CD4-positive, alpha-beta T cell (primary cell): ENCODE data around the gene PTPRD. TPM values are rescaled to one million over a fixed set of nuclear protein-coding genes. Genes with fewer than 3 reads are reported as not detected.

ENCODE experiments used
- ATAC-seq: fragments of 200-7000 bp; cut with Tn5 transposase; one replicate; pipeline ENCODE4 v1.10.0; 2022; ENCODE audit warnings: mild to moderate bottlenecking; ENCODE audit not compliant: poor library complexity
- CTCF ChIA-PET: fragments of 350-600 bp; sonication (Branson Sonifier 250); formaldehyde crosslinking; loops from one replicate; lab custom pipeline; 2021; ENCODE audit warnings: antibody characterized with exemption, inconsistent platforms; lab: Charles Lee
- POLR2A ChIA-PET: fragments of 350-600 bp; sonication (Branson Sonifier 250); formaldehyde crosslinking; loops from one replicate; lab custom pipeline; 2021; ENCODE audit warnings: antibody characterized with exemption, inconsistent platforms; lab: Charles Lee
- DNase-seq, 14 experiments: peaks; one replicate each; pipeline ENCODE4 v3.0.0-alpha.2; 2013 to 2020; ENCODE audit warnings: mixed read lengths in 2 of 14
- H3K27ac ChIP-seq, 2 donors: one replicate each; pipeline versions ENCODE4 v1.5.1 to v1.7.0; 2013; ENCODE audit warnings: low read length in 2 of 2, low read depth in 1 of 2, mild to moderate bottlenecking in 1 of 2
- H3K27me3 ChIP-seq, 2 experiments: 1 replicate in 1 of 2; 2 replicates in 1 of 2; pipeline versions ENCODE4 v1.6.1 to v1.7.0; 2013; ENCODE audit warnings: low read length in 2 of 2, control low read depth in 1 of 2, mild to moderate bottlenecking in 1 of 2, moderate library complexity in 1 of 2; ENCODE audit not compliant: insufficient read depth in 2 of 2, control insufficient read depth in 1 of 2
- H3K36me3 ChIP-seq: one replicate; pipeline ENCODE4 v1.6.1; 2013; ENCODE audit warnings: low read length, control low read depth; ENCODE audit not compliant: insufficient read depth
- H3K4me1 ChIP-seq: one replicate; pipeline ENCODE4 v1.6.1; 2013; ENCODE audit warnings: low read length, control low read depth; ENCODE audit not compliant: insufficient read depth
- H3K4me3 ChIP-seq: one replicate; pipeline ENCODE4 v1.5.1; 2013; ENCODE audit warnings: mild to moderate bottlenecking, low read length, moderate library complexity
- H3K9me3 ChIP-seq, 2 experiments: 1 replicate in 1 of 2; 2 replicates in 1 of 2; pipeline versions ENCODE4 v1.6.1 to v1.7.0; 2013; ENCODE audit warnings: low read length in 2 of 2, mild to moderate bottlenecking in 2 of 2, control low read depth in 1 of 2, moderate library complexity in 1 of 2; ENCODE audit not compliant: control insufficient read depth in 1 of 2, insufficient read depth in 1 of 2
- H3K27ac Mint-ChIP-seq: one replicate; pipeline ENCODE4 v1.8.0; 2020; ENCODE audit warnings: mixed read lengths
- H3K27me3 Mint-ChIP-seq: one replicate; pipeline ENCODE4 v1.8.0; 2021; ENCODE audit warnings: mixed read lengths
- H3K36me3 Mint-ChIP-seq: one replicate; pipeline ENCODE4 v1.8.0; 2021; ENCODE audit warnings: low read depth, mixed read lengths
- H3K4me1 Mint-ChIP-seq: one replicate; pipeline ENCODE4 v1.8.0; 2021; ENCODE audit warnings: low read depth, mixed read lengths
- H3K4me3 Mint-ChIP-seq: one replicate; pipeline ENCODE4 v1.8.0; 2020; ENCODE audit warnings: mild to moderate bottlenecking, mixed read lengths
- H3K9me3 Mint-ChIP-seq: one replicate; pipeline ENCODE4 v1.8.0; 2020; ENCODE audit warnings: mixed read lengths
- intact Hi-C, 2 experiments: fragments of 100-400 bp; cut with DNase I in 1 of 2; cut with micrococcal nuclease in 1 of 2; formaldehyde crosslinking; loops; one replicate each; pipeline versions ENCODE4 v1.15.1 to v1.9.0; 2023 to 2025; cut with DNase I, micrococcal nuclease
- total RNA-seq, 174 experiments: library from RNA in 2 of 174; stranded (reverse) in 2 of 174; gene quantifications; one replicate each; pipeline ENCODE4 v1.2.3 and lab custom pipeline; 2021 to 2026
- TF ChIP-seq, protein P1 (sequence below): fragments of 200-600 bp; IDR thresholded peaks from one replicate; pipeline ENCODE4 v1.8.0; 2022; ENCODE audit warnings: antibody characterized with exemption, mild to moderate bottlenecking

The PTPRD gene
- total RNA-seq, 2 experiments from 2014 or later: not detected

DNA sequence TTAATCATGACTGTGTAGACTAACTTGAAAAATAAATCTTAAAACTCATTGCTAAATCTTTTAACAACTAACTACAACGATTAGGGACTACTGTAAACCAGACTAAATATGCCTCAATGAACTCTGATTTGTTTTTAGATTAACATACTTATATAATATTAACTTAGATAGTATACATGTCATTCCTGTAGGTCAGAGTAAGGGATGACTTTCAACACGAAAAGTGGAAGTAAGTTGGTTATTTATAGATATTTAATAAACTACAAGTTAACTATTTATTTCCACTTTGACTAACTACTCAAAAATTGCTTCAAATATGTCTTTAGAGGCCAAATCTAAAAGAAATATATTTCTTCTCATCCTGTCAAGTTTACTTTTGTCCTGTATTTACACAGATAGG lies 795.6 kb downstream of the PTPRD start:
- ChIA-PET POLR2A (no interaction called here), CTCF (no interaction called here)
- no peak for ATAC-seq
- no peaks in the 10 kb centered on the region for H3K4me1 ChIP-seq
- H3K27me3 ChIP-seq: no peaks in the 10 kb centered on the region
- H3K4me3 ChIP-seq: no peak overlapping the region
- Mint-ChIP-seq H3K27ac (no peak overlapping the region), H3K9me3 (peaks cover 18% of the 10 kb centered on the region), H3K27me3 (no peaks in the 10 kb centered on the region), H3K4me1 (no peaks in the 10 kb centered on the region), H3K4me3 (no peak overlapping the region), H3K36me3 (no peaks in the 10 kb centered on the region)
- H3K36me3 ChIP-seq: no peaks in the 10 kb centered on the region
- no peak overlapping the region for H3K27ac ChIP-seq
- peaks cover 0 to 4% of the 10 kb centered on the region in 2 experiments for H3K9me3 ChIP-seq
- intact Hi-C loops: no loop called here
- TF ChIP-seq, protein P1, sequence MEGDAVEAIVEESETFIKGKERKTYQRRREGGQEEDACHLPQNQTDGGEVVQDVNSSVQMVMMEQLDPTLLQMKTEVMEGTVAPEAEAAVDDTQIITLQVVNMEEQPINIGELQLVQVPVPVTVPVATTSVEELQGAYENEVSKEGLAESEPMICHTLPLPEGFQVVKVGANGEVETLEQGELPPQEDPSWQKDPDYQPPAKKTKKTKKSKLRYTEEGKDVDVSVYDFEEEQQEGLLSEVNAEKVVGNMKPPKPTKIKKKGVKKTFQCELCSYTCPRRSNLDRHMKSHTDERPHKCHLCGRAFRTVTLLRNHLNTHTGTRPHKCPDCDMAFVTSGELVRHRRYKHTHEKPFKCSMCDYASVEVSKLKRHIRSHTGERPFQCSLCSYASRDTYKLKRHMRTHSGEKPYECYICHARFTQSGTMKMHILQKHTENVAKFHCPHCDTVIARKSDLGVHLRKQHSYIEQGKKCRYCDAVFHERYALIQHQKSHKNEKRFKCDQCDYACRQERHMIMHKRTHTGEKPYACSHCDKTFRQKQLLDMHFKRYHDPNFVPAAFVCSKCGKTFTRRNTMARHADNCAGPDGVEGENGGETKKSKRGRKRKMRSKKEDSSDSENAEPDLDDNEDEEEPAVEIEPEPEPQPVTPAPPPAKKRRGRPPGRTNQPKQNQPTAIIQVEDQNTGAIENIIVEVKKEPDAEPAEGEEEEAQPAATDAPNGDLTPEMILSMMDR: no peak
- DNase-seq: no peak

DNA sequence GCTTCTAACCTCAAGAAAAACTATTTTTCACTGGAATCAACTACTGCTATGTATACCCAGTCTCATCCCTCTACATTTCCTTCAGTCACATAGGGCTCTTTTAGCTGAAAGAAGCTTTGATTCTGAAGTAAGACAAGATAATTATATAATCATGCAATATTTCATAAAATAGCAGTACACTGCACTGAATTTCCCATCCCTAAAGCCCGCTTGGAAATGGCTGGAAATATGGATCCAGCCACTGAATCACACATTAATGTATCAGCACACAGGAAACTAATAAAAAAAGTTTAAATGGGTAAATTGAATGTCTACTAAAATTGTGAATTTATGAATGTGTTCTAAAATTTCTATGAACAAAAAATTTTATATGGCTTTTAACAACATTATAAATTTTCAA lies 808.7 kb downstream of the PTPRD start:
- no peaks in the 10 kb centered on the region for H3K9me3 Mint-ChIP-seq
- Histone ChIP-seq H3K9me3 (no peaks in the 10 kb centered on the region), H3K4me3 (no peak overlapping the region), H3K27ac (no peak overlapping the region), H3K27me3 (no peaks in the 10 kb centered on the region), H3K4me1 (no peaks in the 10 kb centered on the region), H3K36me3 (no peaks in the 10 kb centered on the region)
- no peaks in the 10 kb centered on the region for H3K4me1 Mint-ChIP-seq
- ChIA-PET POLR2A (interaction anchor here (0.7 kb wide), 1 partner anchor 32 kb away, joined by 3 read pairs; no protein-coding TSS in a partner anchor), CTCF (interaction anchor here (0.6 kb wide), 1 partner anchor 38 kb away, joined by 3 read pairs; no protein-coding TSS in a partner anchor)
- no peaks in the 10 kb centered on the region for H3K27me3 Mint-ChIP-seq
- TF ChIP-seq, protein P1: no peak
- H3K27ac Mint-ChIP-seq: no peak overlapping the region
- no peak for DNase-seq
- no peaks in the 10 kb centered on the region for H3K36me3 Mint-ChIP-seq
- no peak overlapping the region for H3K4me3 Mint-ChIP-seq
- ATAC-seq: no peak
- intact Hi-C loops: no loop called here

DNA sequence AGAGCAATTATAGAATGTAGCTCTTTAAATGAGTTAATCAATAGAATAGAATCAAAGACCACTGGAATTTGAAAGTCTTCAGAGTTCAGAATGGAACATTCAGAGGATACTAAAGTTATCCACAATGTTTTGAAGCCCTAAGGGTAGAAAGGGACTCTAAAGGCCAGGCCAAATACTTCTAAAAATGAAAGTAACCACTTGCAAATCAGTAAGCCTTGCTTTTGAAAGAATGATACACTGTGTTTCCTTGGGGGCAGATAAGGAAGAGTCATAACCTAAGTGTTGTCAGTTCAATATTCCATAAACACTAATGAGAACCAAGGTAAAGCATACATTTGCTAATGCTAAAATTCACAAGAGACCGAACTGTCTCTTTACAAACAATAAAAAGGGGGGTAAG lies 813.5 kb downstream of the PTPRD start:
- POLR2A ChIA-PET: no interaction called here
- no peak overlapping the region for H3K27ac ChIP-seq
- H3K9me3 Mint-ChIP-seq: no peaks in the 10 kb centered on the region
- peaks cover 0 to 3% of the 10 kb centered on the region in 2 experiments for H3K9me3 ChIP-seq
- H3K4me1 ChIP-seq: no peaks in the 10 kb centered on the region
- H3K4me1 Mint-ChIP-seq: no peaks in the 10 kb centered on the region
- CTCF ChIA-PET: no interaction called here
- no peak overlapping the region for H3K4me3 ChIP-seq
- TF ChIP-seq, protein P1: no peak
- H3K4me3 Mint-ChIP-seq: no peak overlapping the region
- intact Hi-C loops: no loop called here
- no peak overlapping the region for H3K27ac Mint-ChIP-seq
- no peaks in the 10 kb centered on the region for H3K36me3 ChIP-seq
- H3K27me3 ChIP-seq: no peaks in the 10 kb centered on the region
- DNase-seq: no peak
- ATAC-seq: no peak
- H3K27me3 Mint-ChIP-seq: no peaks in the 10 kb centered on the region
- H3K36me3 Mint-ChIP-seq: no peaks in the 10 kb centered on the region
